ENCODE measurements around the gene KCNE4.

Gene KCNE4

DNA sequence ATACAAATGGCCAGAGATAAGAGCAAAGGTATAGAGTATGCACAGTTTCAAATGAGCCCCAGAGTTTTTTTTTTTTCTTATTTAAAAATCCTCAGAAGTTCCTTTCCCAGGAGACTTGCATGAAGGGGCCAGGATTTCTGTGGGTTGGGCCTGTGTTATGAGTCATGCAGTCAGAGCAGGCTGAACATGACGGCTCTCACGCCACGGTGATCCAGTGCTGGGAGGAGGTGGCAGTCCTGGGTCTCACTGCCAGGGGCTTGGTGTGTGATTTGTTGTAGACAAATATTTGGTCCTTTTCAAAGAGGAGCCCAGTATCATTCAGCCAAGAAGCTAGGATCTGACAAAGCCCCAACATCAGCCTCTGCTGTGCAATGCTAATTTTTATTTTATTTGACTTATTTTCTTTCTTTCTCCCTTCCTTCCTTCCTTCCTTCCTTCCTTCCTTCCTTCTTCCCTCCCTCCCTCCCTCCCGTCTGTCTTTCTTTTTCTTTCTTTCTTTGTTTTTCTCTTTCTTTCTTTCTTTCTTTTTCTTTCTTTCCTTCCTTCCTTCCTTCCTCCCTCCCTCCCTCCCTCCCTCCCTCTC, 10.4 kb upstream of the KCNE4 start:
- DNase-seq = no peak

DNA sequence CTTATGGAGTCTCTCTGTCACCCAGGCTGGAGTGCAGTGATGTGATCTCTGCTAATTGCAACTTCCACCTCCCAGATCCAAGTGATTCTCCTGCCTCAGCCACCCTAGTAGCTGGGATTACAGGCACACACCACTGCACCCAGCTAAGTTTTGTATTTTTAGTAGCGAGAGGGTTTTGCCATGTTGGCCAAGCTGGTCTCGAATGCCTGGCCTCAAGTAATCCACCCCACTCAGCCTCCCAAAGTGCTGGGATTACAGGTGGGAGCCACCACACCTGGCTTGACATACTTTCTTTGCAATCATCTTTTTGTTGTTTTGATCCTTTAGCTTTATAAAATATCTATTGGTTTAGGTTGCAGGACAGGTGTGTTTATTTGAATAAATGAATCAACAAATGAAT, 9.7 kb upstream of the KCNE4 start:
- no peak for DNase-seq

DNA sequence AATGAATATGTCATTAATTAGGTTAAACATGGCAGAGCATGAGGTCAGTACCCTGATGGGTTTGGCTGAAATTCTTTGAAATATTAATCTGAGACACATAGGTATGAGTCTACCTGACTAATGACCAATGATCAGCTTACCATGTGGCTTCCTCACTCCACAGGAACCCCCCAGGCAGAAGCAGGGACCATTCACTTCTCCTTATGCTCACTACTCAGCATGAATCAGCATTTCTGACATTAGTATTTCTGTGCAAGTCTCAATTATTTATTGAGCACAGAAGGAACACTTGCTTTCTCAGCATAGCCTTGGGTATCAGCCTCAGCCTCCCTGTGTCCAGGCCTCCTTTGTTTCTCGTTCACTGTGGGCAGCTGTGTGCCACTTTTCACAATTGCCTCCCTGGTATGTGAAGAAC, 9.3 kb upstream of the KCNE4 start:
- no peak for DNase-seq

DNA sequence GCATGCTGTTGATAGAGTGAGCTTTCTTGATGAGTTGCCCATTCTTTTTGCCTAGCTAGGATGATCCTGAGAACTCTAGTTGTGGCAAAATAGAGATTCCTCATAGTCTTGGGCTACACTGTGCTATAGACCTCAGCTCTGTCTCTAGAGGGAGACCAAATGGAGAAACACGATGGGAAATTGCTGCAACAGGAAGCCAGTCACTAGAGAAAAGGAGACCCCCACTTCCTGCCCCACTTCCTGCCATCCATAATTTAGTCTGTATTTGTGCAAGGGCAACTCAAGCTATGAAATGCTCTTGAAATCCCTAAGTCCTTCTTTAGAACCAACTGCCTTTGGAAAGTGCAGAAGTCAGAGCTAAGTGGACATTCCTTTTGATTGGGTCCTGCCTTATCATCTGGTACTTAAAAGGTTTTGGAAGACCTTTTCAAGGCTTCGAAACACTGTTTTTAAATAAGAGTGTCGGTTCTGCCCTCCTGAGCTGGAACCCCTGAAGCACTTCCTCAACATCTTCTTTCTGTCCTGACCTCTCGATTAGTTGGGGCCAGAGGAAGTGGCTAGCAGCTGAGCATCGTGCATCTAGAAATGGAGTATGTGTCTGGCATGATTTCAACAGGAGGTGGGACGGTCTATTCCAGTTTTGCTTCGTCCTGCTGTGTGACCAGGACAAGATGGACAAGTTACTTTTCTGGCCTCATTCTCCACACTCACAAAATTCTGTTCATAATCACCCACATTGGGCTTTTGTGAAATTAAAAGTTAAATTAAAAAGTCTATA, 8.6 kb upstream of the KCNE4 start:
- no peak for DNase-seq

DNA sequence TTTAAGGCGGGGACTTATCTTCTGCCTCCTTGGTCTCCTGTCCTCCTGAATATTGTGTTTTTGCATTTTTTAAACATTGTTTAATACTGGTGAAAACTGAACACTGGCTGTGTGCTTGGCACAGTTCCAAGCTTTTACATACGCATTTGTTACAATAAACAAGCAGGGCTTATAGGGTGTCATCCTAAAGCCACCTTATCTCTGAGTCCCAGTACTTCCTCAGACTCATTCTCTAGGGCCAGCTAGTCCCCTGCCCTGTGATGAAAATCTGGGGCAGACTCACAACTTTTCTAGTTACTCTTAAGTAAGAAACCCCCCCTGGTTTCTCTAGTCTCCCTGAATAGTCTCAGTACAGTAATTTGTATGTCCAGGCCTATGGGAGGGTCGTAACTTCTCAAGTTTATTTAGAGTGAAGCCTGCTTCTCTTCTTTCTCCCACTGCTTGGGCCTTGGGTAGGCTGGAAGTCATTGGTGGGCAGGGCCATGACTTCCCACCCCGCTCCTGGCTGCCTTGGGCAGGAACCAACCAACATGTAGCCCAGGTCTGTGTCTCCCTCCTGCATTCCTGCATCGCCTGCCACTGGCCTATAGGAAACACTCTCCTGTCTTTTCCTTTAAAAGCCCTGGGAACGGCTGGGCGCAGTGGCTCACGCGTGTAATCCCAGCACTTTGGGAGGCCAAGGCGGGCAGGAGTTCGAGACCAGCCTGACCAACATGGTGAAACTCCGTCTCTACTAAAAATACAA, 7.7 kb upstream of the KCNE4 start:
- DNase-seq = no peak

DNA sequence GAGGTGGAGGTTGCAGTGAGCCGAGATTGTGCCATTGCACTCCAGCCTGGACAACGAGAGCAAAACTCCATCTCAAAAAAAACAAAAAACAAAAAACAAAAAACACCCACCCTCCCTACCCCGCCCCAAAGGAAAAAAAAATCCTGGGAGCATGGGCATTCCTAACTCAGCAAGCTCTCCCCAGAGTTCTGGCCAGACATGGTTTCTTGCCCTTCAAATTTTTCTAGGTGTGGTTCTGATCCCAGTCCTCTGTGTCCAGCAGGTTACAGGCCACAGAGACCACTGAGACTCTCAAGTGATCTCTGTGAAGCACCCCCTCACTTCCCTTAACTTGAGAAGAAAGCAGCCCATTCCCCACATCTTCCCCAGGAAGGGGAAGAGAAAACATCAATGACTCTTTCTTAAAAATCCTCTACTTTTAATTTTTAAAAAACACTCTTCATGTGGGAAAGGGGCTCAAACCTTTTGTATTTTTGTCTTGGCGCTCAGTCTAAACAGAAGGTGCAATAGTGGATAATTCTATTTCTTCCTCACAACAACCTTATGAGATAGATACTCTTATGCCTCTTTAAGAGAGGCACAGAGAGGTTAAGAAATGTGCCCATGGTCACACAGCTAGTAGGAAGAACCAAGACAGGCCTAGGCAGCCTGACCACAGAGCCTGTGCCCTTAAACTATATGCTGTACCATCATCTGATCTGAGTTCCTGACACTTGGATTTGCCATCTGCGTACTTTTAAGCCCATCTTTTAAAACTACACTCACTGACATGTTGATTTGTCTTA, 6.9 kb upstream of the KCNE4 start:
- DNase-seq = no peak

DNA sequence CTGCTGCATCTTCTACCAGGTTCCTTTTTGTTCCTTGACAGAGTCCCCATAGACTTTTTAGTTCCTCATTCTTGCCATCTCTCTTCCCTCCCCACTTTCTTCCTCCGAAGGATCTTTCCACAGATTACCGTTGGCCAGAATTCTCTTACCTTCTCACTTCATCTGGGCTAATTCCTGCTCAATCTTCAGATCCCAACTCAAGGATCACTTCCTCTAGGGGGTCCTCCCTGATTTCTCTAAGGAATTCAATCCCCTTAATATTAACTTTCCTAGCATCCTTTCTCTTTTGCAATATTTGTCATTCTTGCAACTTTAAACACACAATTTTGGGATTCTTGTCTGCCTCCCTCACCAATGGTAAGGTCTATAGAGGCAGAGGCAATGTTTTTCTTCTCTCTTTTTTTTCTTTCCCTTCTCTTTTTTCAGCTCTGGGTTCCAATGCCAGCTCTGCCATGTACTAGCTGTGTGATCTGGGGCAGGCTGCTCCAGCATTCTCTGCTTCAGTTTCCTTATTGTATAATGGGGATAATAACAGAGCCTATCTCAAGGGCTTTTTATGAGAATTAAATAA, 5.4 kb upstream of the KCNE4 start:
- DNase-seq = no peak

DNA sequence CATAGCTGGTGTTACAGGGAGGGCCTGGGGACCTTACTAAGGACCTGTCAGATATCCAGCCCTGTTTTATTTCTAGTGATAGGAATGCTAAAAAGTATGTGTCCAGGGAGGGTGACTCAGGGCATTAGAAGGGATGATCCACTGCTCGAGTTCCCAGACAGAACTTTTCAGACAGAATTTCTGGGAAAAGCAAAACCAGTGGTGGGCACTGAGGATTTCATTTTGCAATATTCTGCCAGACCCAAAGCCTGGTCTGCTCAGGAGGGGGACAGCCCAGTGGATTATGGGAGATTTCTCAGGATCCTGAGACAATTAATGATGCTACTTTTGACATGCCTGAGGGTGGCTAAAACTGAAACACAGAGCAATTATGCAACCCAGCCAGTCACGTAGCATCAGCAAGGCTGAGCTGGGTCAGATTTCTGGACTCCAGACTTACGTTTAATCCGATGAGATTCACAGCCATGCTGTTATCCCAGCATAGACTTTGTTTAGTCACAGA, 4.7 kb upstream of the KCNE4 start:
- DNase-seq = no peak

DNA sequence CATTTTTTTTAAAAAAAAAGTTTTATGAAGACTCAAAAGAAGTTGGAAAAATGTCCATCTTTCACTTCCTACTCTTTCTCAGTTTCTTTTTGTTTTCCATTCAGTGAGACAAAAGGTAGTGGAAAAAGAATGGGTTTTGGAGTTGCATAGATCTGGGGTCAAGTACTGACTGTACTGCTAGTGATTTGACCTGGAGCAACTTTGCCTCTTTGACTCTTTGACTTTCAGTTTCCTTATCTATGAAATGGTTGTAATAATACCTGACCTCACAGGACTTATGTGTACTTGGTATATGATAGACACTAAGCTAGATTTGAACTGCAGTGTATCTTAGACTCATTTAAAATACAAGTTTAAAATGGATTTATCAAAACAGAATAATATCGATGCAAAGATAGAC, 3.5 kb upstream of the KCNE4 start:
- no peak for DNase-seq

DNA sequence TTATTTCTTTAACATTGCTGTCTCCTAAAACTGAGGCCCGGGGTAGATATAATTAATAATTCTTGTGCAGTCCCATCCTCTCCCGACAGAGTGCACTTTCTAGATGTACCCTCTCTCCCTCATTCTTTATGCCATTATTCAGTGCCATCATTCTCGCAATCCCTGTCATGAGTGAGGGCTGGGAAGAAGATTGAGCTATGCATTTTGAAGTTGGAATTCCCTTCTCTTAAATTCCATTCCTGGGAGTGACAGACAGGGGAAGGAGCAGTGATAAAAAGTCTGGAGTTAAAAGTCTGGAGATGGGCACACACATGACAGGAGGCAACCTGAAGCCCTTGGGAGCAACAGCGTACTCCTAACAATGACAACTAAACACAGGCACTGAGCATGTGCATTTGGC, 2.6 kb upstream of the KCNE4 start:
- DNase-seq = no peak

DNA sequence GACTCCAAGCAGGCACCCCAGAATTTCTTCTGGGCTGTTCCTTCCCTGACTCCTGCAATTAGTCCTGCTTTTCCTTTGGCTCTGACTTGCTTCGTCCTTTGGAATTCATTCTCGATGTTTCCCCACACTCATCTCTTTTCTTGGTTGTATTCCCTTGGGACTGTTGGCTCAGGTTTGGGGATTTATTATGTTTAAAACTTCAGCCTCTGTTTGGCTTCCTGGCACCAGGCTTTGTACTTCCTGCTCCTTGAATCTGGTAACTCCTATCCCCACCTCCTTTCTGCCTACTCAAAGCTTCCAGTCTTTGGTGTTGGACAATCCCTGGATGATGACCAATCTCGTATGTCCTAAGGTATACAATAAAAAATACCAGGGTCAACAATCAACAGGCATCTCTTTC, 1.8 kb upstream of the KCNE4 start:
- no peak for DNase-seq

DNA sequence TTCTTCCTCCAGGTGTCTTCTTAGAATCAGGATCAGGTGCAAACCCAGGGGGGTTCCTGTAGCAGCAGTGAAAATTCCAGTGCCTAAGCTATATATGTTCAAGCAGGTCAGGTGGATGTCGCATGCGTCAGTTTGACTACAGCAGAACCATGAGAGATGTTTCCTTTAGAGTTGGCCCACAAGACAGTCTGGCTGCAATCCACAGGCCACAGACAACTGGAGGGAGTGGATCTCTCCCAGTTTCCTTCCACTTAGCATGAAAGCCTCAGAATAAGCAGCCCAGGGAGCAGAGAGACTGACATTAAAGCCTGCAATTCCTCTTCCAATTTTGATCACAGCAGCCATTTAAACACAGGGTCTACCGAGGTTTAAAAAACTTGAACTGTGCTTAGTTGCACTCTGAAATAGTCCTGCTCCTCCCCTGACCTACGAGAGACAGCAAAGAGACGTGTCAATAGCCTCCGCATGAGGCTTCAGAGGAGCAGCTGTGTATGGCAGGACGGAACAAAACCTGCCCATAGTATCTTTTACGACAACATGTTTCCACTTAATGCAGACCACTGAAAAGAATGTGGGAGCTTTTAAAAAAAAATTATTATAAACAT, 988 bp upstream of the KCNE4 start:
- DNase-seq = no peak

DNA sequence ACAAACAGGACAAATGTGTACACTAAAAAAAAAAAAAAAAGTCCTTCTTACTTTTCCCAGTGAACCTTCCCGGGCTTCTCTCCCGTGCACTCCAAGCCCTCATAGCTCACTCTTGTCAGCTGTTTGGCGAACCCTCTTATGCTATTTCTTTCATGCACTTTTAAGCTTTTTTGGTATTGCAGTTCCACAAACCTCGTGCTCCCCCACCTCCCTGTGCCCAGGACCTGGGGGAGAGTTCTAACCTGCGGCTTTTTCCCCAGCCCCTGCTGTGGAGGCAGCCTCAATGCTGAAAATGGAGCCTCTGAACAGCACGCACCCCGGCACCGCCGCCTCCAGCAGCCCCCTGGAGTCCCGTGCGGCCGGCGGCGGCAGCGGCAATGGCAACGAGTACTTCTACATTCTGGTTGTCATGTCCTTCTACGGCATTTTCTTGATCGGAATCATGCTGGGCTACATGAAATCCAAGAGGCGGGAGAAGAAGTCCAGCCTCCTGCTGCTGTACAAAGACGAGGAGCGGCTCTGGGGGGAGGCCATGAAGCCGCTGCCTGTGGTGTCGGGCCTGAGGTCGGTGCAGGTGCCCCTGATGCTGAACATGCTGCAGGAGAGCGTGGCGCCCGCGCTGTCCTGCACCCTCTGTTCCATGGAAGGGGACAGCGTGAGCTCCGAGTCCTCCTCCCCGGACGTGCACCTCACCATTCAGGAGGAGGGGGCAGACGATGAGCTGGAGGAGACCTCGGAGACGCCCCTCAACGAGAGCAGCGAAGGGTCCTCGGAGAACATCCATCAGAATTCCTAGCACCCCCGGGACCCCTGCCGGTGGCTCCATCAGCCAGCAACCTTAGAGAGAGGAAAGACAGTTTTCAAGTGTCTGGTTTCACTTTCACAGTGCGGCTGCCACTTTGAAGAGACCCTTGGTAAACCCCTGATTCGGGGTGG, 826 bp downstream of the KCNE4 start:
- no peak for DNase-seq

DNA sequence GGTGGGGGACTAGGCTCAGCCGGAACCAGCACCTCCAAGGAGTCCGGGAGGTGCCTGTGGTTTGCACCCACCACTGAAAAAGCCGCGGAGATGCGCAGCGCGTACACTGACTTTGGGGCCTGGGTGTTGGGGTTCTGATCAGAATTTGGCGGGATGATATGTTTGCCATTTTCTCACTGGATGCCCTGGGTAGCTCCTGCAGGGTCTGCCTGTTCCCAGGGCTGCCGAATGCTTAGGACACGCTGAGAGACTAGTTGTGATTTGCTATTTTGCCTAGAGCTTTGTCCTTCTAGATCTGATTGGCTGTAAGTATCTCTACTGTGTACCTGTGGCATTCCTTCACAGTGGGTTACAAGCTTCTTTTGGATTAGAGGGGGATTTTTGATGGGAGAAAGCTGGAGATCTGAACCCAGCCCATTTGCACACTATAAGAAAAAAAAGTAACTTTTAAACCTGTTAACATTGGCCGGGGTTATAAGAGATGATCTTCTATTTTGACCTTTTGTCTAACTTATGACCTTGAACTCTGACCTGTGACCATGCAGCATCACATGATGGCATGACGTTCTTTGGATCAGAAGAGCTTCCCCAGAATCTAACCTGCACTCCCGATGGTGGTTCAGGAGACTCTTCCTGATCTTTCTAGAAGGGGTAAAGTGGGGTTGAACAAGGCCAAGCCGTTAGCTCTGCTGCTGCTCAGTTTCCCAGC, 1.6 kb downstream of the KCNE4 start:
- DNase-seq = no peak

DNA sequence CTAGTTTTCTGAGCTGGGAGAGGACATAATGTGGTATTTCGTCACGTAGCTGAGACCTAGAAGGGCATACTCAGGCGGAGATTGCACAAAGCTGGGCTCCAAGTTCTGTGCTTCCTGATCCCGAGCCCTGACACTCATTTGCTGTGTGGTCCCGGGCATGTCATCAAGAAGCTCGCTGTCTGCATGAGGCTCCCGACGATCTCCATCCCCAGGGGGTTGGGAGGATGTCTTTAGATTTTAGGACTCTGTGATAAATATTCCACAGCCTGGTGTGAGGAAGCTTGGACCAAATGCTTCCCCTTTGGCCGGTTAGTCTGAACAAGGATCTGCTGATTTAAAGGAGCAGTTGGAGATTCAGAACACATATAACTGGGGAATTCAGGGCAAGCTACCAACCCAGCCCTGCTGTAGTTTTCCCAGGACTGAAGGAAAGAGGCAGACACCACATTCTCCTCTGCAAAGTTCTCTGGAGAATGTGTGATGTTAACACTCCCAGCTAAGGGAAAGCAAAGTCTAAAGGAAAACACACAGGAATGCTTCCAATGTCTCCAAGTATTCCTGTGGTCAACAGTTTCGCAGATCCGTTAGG, 2.3 kb downstream of the KCNE4 start:
- DNase-seq = no peak

DNA sequence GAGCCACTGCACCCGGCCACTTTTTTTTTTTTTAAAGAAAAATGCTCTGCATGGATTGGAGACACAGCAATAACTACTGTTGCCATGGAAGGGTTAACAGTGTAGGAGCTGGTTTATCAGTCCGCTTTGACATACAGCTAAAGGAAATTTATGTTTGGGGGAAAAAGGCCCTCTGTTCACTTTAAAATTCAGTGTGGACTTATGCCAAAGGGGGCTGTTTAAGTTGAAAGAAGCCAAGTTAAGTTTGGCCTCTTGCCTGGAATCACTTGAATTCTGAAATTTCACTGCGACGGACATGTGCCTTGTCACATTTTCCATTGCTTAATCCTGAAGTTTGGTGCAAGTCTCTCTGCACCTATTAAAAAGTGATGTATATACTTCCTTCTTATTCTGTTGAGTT, 3.1 kb downstream of the KCNE4 start:
- DNase-seq = no peak

DNA sequence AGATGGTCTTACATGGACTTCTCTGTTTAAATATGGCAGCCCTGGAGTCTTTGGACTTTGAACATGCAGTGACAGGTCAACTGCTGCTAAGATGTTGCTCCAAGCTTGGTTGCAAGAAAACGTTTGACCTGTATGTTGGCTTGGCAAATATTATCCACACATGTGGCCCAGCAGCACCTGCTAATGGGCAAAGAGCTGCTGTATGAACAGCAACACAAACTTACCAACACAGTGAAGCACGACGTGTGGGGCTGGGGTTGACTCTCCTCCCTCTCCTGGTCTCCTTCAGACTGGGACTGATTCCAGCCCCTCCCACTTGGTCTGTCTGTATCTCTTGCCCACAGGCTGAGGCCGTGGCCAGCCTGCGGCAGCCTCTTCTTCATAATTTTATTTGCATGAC, 3.8 kb downstream of the KCNE4 start:
- no peak for DNase-seq

DNA sequence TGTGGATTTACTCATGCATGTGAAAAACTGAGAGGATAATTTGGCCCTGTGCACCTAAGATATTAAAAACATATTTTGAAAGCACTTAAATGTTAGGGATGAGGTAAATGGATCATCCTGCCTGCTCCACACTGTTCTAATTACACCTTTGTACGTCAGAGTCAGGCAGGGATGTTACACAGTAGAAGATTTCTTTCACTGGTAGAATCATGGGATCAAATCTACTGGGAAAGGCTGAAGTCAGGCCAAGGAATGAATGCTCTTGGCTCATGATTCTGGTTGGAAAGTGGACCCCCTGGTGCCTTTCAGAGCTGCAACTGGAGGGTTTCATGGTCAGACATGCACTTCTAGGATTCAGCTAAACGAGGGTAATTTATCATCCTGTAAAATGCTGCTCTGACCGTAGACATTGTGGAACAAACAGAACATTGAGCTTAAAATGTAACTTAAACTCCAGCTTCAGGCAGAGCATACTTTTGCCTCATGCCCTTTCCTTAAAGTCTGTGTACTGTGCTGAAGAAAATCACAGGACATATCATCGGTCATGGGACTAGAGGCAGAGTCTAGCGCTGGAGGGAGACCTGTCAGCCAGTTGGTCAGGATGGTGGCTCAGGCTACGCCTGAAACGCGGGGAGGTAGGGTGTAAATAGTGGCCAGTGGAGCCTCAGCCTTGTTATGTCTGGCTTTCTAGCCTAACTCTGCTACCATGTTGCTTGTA, 4.9 kb downstream of the KCNE4 start:
- DNase-seq = no peak

DNA sequence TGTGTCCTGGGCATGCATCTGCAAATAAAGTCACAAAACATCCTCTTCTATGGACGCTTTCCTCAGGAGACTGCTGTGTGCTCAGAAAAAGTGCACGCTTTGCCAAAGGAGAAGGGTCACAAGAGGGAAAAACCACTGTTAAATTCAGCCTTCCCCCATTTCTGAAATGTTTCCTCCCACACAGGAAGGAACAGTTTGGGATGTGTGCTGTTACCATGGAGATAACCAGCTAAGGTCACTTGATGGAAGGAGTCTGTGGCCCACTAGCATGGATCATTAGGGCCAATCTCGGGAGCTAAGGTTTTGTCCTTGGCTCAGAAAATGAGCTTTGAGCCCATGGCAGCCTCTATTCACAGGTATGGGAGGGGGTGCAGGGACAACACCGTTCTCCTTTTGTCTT, 5.6 kb downstream of the KCNE4 start:
- no peak for DNase-seq
